ENCODE data around the gene ADGRV1.
"Not testable (repeated sequence)": the region's sequence is repeated elsewhere in the genome, so short reads cannot be mapped to it uniquely, and the experiment has no call there.

Gene ADGRV1

GRCh38 chr5:90759119-90759518 lies 200.5 kb downstream of the ADGRV1 start:
- no peak for DNase-seq

GRCh38 chr5:90767710-90768109 lies 209.1 kb downstream of the ADGRV1 start:
- DNase-seq = no peak

DNA sequence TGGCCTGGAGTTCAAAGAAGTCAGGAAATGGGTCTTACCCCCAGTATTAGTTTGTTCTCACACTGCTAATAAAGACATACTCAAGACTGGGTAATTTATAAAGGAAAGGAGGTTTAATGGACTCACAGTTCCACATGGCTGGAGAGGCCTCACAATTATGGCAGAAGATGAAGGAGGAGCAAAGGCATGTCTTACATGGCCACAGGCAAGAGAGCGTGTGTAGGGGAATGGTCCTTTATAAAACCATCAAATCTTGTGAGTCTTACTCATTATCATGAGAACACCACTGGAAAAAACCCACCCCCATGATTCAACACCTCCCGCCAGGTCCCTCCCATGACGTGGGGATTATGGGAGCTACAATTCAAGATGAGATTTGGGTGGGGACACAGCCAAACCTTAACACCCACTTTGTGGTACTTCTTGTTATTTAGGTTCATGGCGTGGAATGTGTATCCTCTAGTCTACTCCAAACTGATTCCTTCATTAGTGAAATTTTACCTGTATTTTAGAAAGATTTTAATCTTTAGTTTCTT lies 211.5 kb downstream of the ADGRV1 start:
- DNase-seq = not testable (repeated sequence)

- DNase-seq = no peak
Measured at GRCh38 chr5:90777959-90778358, 219.4 kb downstream of the ADGRV1 start.

DNA sequence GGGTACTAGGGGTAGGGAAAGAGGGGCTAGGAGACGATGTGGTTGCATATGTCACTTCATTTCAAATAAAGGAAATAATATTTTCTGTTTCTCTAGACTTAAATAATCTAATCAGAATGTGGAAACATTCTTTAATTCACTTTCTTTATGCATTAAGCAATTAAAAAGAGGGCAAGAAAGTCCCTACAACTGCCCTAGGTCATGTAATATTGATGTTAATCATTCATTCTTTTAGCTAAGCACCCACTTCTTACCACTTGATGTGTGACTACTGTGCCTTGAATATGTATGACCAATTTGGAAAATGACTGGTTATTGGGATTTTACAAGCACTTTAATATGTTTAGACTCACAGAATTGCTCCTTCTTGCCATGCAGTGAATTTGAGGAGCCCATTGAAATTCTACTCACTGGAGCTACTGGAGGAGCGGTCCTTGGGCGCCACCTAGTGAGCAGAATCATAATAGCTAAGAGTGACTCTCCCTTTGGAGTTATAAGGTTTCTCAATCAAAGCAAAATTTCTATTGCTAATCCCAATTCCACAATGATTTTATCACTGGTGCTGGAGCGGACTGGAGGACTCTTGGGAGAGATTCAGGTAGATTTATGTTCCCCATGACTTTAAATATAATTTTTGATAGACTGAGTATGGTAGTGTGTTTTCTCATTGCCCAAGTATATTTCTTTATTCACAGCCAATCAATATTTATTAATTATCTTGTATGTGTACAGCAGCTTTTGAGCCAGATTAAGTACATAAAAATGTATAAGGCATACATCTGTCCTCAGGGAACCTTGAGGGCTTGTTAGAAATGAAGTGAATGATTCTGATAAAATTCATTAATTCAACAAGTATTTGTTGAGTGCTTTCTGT lies 225.1 kb downstream of the ADGRV1 start:
- peak in 1 of 2 experiments; percentile 56 for DNase-seq

GRCh38 chr5:90786756-90787155 lies 228.2 kb downstream of the ADGRV1 start:
- no peak for DNase-seq

- DNase-seq = no peak
Measured at GRCh38 chr5:90792725-90793124, 234.1 kb downstream of the ADGRV1 start.

DNA sequence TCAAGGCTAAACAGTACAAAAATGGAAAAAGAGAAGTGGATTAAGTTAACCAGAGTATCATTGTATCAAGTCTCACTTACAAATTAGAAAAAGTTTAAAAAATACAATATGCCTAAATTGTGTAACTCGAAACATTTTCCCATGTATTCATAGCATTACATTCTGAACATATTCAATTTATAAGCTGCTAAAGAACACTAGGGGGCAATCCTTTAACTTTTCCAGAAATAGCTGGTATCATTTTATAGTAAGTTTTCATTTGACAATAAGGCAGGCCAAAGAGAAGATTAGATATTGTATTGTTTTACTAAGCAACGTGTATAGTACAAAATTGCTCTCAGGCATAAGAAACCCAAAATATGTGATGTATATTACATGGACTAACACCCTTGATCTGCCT lies 234.6 kb downstream of the ADGRV1 start:
- no peak for DNase-seq

DNA sequence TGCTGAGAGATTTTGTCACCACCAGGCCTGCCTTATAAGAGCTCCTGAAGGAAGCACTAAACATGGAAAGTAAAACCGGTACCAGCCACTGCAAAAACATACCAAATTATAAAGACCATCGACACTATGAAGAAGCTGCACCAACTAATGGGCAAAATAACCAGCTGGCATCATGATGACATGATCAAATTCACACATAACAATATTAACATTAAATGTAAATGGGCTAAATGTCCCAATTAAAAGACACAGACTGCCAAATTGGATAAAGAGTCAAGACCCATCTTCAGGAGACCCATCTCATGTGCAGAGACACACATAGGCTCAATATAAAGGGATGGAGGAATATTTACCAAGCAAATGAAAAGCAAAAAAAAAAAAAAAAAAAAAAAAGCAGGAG lies 238.3 kb downstream of the ADGRV1 start:
- DNase-seq = not testable (repeated sequence)

DNA sequence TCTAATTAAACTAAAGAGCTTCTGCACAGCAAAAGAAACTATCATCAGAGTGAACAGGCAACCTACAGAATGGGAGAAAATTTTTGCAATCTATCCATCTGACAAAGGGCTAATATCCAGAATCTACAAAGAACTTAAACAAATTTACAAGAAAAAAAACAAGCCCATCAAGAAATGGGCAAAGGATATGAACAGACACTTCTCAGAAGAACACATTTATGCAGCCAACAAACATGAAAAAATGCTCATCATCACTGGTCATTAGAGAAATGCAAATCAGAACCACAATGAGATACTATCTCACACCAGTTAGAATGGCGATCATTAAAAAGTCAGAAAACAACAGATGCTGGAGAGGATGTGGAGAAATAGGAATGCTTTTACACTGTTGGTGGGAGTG lies 241.5 kb downstream of the ADGRV1 start:
- DNase-seq = not testable (repeated sequence)

GRCh38 chr5:90800515-90800914 lies 241.9 kb downstream of the ADGRV1 start:
- DNase-seq = not testable (repeated sequence)

- DNase-seq = peak in 1 of 2 experiments; percentile 64
Measured at GRCh38 chr5:90802474-90803317, 244.1 kb downstream of the ADGRV1 start.

DNA sequence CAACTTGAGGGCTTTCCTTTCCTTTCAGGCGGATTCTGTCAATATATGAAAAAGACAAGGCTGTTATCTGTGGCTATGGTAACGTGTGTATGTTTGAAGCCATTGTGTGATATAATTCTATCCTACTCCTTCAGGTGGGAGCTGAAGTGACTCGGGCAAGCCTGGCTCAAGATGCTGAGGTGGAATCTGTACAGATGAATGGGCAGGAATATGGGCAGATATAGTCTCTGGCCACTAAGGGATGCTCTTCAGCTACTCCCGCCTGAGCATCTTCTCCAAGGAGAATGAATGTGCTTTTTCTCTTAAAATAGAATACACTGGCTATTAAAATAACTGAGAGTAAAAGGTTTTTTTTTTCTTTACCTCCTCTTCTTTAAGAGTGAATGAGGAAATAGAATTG lies 244.8 kb downstream of the ADGRV1 start:
- DNase-seq = peak in 1 of 2 experiments; percentile 11

DNA sequence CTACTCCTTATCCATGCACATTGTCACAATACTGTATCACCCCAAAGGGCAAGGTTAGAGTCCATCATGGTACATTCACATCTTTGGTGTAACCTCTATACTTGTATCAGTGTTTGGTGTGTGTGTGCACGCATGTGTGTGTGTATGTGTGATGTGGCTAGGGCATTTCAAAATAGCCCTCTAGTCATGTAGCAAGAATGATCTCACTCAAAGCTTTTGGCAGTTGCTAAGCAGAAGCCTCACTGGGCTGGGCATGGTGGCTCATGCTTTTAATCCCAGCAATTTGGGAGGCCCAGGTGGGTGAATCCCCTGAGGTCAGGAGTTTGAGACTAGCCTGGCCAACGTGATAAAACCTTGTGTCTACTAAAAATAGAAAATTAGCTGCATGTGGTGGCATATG lies 245.3 kb downstream of the ADGRV1 start:
- no peak for DNase-seq

DNA sequence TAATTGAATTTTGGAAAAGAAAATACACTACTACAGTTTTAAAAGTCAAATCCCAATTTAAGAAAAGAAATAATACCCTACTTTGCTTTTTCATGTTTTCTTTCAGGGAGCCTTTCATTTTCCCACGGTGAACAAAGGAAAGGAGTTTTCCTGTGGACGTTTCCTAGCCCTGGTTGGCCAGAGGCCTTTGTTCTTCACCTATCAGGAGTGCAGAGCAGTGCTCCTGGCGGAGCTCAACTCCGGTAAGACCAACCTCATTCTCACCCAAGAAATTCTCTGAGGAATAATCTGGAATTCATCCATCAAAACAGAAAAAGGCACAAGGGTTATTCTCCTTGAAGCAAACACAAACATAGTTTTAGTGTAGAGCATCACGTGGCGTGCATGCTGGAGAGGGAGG lies 248.9 kb downstream of the ADGRV1 start:
- DNase-seq = no peak

GRCh38 chr5:90809311-90810056 lies 250.9 kb downstream of the ADGRV1 start:
- no peak for DNase-seq

DNA sequence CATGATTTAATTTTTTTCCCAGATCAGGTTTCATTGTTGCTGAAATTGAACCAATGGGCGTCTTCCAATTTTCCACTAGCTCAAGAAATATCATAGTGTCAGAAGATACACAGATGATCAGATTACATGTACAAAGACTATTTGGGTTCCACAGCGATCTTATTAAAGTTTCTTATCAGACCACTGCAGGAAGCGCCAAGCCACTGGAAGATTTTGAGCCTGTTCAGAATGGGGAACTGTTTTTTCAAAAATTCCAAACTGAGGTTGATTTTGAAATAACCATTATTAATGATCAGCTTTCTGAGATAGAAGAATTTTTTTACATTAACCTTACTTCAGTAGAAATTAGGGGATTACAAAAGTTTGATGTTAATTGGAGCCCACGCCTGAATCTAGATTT lies 251.6 kb downstream of the ADGRV1 start:
- DNase-seq = no peak

DNA sequence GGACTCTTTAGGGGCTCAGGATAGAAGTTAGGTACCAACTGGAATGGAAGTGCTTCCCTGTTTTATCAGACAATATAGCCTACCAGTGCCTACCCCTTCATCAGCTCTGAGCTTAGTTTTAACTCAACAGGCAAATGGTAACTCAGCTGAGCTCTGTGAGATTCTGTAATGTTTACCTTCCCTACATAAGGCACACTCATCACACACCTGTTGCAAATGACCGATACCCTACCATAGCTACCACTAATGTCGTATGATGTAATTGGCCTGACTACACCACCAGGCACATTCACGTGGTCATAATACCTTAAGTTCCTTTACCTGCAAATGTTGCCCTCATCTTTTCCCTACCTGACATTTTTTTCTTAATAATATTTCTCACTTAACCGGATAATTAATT lies 254.8 kb downstream of the ADGRV1 start:
- no peak for DNase-seq

DNA sequence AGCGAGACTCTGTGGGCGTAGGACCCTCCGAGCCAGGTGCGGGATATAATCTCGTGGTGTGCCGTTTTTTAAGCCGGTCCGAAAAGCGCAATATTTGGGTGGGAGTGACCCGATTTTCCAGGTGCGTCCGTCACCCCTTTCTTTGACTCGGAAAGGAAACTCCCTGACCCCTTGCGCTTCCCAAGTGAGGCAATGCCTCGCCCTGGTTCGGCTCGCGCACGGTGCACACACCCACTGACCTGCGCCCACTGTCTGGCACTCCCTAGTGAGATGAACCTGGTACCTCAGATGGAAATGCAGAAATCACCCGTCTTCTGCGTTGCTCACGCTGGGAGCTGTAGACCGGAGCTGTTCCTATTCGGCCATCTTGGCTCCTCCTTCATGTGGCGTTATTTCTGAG lies 263.5 kb downstream of the ADGRV1 start:
- DNase-seq = not testable (repeated sequence)

- no peak for DNase-seq
Measured at GRCh38 chr5:90824436-90824835, 265.8 kb downstream of the ADGRV1 start.

DNA sequence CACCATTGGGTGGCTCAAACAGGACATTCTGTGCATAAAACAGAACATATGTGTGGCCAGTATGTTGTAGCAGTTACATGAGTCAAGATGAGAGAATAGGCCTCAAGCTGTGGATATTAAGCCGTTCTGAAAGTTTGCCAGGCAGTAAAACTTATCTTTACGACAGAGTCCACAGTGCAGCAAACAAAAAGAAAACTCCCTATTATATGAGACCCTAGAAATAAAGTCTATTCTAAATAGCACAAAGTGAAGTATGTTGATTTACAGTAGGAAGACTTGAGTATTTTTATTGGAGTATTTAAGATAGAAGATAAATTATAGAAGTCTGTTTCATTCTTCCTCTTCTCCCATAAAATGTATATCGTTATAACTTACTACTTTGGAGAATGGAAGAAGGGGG lies 271.5 kb downstream of the ADGRV1 start:
- DNase-seq = no peak

DNA sequence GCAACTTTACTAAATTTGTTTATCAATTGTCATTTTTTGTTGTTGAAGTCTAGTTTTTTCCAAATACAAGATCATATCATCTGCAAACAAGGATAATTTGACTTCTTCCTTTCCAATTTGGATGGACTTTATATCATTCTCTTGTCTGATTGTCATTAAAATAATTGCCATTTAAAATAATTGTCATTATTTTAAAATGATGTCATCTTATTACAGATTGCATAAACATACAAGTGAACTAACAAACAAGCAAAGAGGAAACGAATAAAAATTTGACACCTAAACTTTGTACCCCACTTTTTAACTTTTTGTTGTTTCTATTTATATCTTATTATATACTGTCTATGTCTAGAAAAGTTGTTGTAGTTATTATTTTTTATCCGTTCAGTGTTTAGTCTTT lies 275.2 kb downstream of the ADGRV1 start:
- DNase-seq = no peak

DNA sequence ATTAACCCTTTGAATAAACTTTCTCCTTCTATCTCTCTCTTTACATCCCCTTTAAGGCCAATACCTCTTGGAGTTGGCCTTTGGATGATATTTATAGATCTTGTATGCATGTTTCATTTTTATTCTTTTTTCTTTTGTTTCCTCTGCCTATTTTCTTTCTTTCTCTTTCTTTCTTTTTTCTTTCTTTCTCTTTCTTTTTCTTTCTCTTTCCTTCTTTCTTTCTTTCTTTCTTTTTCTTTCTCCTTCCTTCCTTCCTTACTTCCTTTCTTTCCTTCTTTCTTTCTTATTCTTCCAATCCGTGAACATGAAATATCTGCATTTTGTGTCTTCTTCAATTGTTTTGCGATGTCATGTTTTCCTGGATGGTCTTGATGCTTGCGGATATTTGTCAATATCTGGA lies 276.1 kb downstream of the ADGRV1 start:
- DNase-seq = no peak
